Lower leg skin (tissue), 3 donors: ENCODE measurements around the gene CTXN2.

Source experiments
- CTCF ChIP-seq, 3 donors: fragments of 450-650 bp; IDR thresholded peaks; one replicate each; pipeline ENCODE4 v1.5.1; 2016; ENCODE audit warnings: antibody characterized with exemption in 3 of 3, mild to moderate bottlenecking in 3 of 3, moderate library complexity in 2 of 3
- POLR2A ChIP-seq, 2 donors: fragments of 450-650 bp; IDR thresholded peaks; one replicate each; pipeline ENCODE4 v1.6.1; 2016 to 2017; ENCODE audit warnings: antibody characterized with exemption in 2 of 2, mild to moderate bottlenecking in 1 of 2, moderate library complexity in 1 of 2

GRCh38 chr15:48242015-48242414 is 50.5 kb downstream of the CTXN2 start:
- TF ChIP-seq CTCF (IDR thresholded peaks at IDR 0.05), result no peak
- TF ChIP-seq POLR2A (IDR thresholded peaks at IDR 0.05), result no peak
